Left ventricle myocardium inferior (tissue), 1 donor: Measurements from ENCODE around the gene NCKAP5. TPM values are rescaled to one million over a fixed set of nuclear protein-coding genes. Genes with fewer than 3 reads are reported as not detected.

Experiments
- DNase-seq: peaks from one replicate; pipeline ENCODE4 v3.0.0-alpha.2; 2020
- H3K27ac ChIP-seq: fragments of 200-600 bp; replicated peaks from 2 replicates; pipeline ENCODE4 v1.8.0; 2021
- H3K27me3 ChIP-seq: fragments of 200-600 bp; 2 replicates; pipeline ENCODE4 v1.8.0; 2021; ENCODE audit warnings: low read depth
- H3K36me3 ChIP-seq: fragments of 200-600 bp; 2 replicates; pipeline ENCODE4 v1.8.0; 2021
- H3K4me1 ChIP-seq: fragments of 200-600 bp; 2 replicates; pipeline ENCODE4 v1.8.0; 2021
- H3K4me3 ChIP-seq: fragments of 200-600 bp; 2 replicates; pipeline ENCODE4 v1.8.0; 2021; ENCODE audit warnings: mild to moderate bottlenecking, moderate library complexity
- H3K9me3 ChIP-seq: fragments of 200-600 bp; replicated peaks from 2 replicates; pipeline ENCODE4 v1.8.0; 2021
- intact Hi-C: fragments of 100-400 bp; cut with micrococcal nuclease; formaldehyde crosslinking; loops from one replicate; pipeline ENCODE4 v1.11.0; 2022
- total RNA-seq: library from RNA; stranded (reverse); fragmentation: NEBNext Ultra II Directional; extraction: Animal tissue kit (Norgen Biotek cat#: 25700); gene quantifications from one replicate; pipeline ENCODE4 v1.2.1, GENCODE V29; 2021
- TF ChIP-seq, protein P1 (sequence below): fragments of 200-600 bp; IDR thresholded peaks from 2 replicates; pipeline ENCODE4 v1.8.0; 2021; ENCODE audit warnings: antibody characterized with exemption, mild to moderate bottlenecking, borderline replicate concordance
- donor health status: DM: no; HTN: yes; CAD: no; lungs with severe emphysema.

NCKAP5 gene
- total RNA-seq, 1 donor from 2014 or later = 6.0 TPM

GRCh38 chr2:132665401-132666140, 902.7 kb downstream of the NCKAP5 start:
- no peaks in the 10 kb centered on the region for H3K36me3 ChIP-seq
- H3K4me1 ChIP-seq = peaks cover 23% of the 10 kb centered on the region
- no peak overlapping the region for H3K4me3 ChIP-seq
- intact Hi-C loops = no loop called here
- H3K27ac ChIP-seq = no peak overlapping the region
- H3K9me3 ChIP-seq = no peaks in the 10 kb centered on the region
- H3K27me3 ChIP-seq = peaks cover 99% of the 10 kb centered on the region
- DNase-seq = no peak
- TF ChIP-seq, protein P1, sequence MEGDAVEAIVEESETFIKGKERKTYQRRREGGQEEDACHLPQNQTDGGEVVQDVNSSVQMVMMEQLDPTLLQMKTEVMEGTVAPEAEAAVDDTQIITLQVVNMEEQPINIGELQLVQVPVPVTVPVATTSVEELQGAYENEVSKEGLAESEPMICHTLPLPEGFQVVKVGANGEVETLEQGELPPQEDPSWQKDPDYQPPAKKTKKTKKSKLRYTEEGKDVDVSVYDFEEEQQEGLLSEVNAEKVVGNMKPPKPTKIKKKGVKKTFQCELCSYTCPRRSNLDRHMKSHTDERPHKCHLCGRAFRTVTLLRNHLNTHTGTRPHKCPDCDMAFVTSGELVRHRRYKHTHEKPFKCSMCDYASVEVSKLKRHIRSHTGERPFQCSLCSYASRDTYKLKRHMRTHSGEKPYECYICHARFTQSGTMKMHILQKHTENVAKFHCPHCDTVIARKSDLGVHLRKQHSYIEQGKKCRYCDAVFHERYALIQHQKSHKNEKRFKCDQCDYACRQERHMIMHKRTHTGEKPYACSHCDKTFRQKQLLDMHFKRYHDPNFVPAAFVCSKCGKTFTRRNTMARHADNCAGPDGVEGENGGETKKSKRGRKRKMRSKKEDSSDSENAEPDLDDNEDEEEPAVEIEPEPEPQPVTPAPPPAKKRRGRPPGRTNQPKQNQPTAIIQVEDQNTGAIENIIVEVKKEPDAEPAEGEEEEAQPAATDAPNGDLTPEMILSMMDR = no peak

DNA sequence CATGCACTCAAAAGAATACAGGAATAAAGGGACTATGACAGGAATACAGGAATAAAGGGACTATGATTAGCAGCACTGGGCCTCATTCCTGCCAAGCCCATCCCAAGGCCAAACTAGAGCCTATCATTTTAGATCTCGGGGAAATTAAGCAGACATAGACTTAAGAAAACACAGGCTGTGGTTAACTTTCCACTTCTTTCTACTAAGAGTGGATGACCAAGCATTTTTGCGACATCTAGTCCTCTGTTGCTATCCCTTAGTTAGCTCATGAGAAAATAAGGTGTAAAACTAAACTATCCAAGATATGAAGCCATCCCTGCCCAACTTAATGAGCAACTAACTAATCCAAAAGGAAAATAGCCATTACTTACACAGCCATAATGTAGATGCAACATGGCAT, 904.2 kb downstream of the NCKAP5 start:
- TF ChIP-seq, protein P1 = no peak
- no peak for DNase-seq
- intact Hi-C loops = no loop called here
- H3K4me3 ChIP-seq = no peak overlapping the region
- no peaks in the 10 kb centered on the region for H3K9me3 ChIP-seq
- H3K36me3 ChIP-seq = no peaks in the 10 kb centered on the region
- peaks cover 99% of the 10 kb centered on the region for H3K27me3 ChIP-seq
- H3K27ac ChIP-seq = no peak overlapping the region
- H3K4me1 ChIP-seq = peaks cover 8% of the 10 kb centered on the region

- H3K9me3 ChIP-seq = no peaks in the 10 kb centered on the region
- H3K27me3 ChIP-seq = peaks cover 86% of the 10 kb centered on the region
- TF ChIP-seq, protein P1 = no peak
- DNase-seq = no peak
- no peak overlapping the region for H3K27ac ChIP-seq
- H3K36me3 ChIP-seq = no peaks in the 10 kb centered on the region
- intact Hi-C loops = no loop called here
- H3K4me3 ChIP-seq = no peak overlapping the region
- H3K4me1 ChIP-seq = no peaks in the 10 kb centered on the region
Measured at GRCh38 chr2:132662732-132663131, 905.5 kb downstream of the NCKAP5 start.

- TF ChIP-seq, protein P1 = no peak
- H3K4me1 ChIP-seq = no peaks in the 10 kb centered on the region
- intact Hi-C loops = no loop called here
- peaks cover 52% of the 10 kb centered on the region for H3K27me3 ChIP-seq
- H3K27ac ChIP-seq = no peak overlapping the region
- H3K36me3 ChIP-seq = no peaks in the 10 kb centered on the region
- DNase-seq = no peak
- no peak overlapping the region for H3K4me3 ChIP-seq
- H3K9me3 ChIP-seq = no peaks in the 10 kb centered on the region
Measured at GRCh38 chr2:132659331-132659730, 908.9 kb downstream of the NCKAP5 start.

GRCh38 chr2:132656266-132656975, 911.8 kb downstream of the NCKAP5 start:
- Histone ChIP-seq H3K4me3 (no peak overlapping the region), H3K4me1 (no peaks in the 10 kb centered on the region), H3K9me3 (no peaks in the 10 kb centered on the region), H3K36me3 (no peaks in the 10 kb centered on the region), H3K27me3 (peaks cover 24% of the 10 kb centered on the region), H3K27ac (no peak overlapping the region)
- intact Hi-C loops = no loop called here
- no peak for DNase-seq
- TF ChIP-seq, protein P1 = no peak
